Neutrophil (primary cell): ENCODE data around the gene NRG2.

Experiments
- H3K27ac ChIP-seq: fragments of 200-600 bp; sonication (generic); 2 replicates; pipeline ENCODE4 v1.5.1; 2016; ENCODE audit warnings: mild to moderate bottlenecking, moderate library complexity
- H3K27me3 ChIP-seq: fragments of 200-600 bp; sonication (generic); 2 replicates; pipeline ENCODE4 v1.6.0; 2016; ENCODE audit warnings: mild to moderate bottlenecking
- H3K36me3 ChIP-seq: fragments of 200-600 bp; sonication (generic); 2 replicates; pipeline ENCODE4 v1.5.1; 2017
- H3K4me1 ChIP-seq, 2 experiments: fragments of 200-600 bp in 1 of 2; sonication (generic) in 1 of 2; 1 replicate in 1 of 2; 2 replicates in 1 of 2; pipeline versions ENCODE4 v1.5.1 to v1.6.1; 2013 to 2016; ENCODE audit warnings: low read depth in 1 of 2, low read length in 1 of 2, mild to moderate bottlenecking in 1 of 2, moderate library complexity in 1 of 2; ENCODE audit not compliant: control insufficient read depth in 1 of 2, insufficient read depth in 1 of 2
- H3K4me3 ChIP-seq, 2 experiments: fragments of 200-600 bp in 1 of 2; sonication (generic) in 1 of 2; 1 replicate in 1 of 2; 2 replicates in 1 of 2; pipeline ENCODE4 v1.5.1; 2013 to 2016; ENCODE audit warnings: low read depth in 1 of 2, low read length in 1 of 2, mild to moderate bottlenecking in 1 of 2, moderate library complexity in 1 of 2
- H3K9me3 ChIP-seq: fragments of 200-600 bp; sonication (generic); 2 replicates; pipeline ENCODE4 v1.5.1; 2016
- CTCF ChIP-seq: fragments of 200-600 bp; sonication (generic); IDR thresholded peaks from 2 replicates; pipeline ENCODE4 v1.5.1; 2016; ENCODE audit warnings: antibody characterized with exemption

Gene NRG2

GRCh38 chr5:139842321-139842720 lies 200.8 kb downstream of the NRG2 start:
- peaks cover 44% of the 10 kb centered on the region for H3K27me3 ChIP-seq
- no peak overlapping the region for H3K4me3 ChIP-seq
- H3K36me3 ChIP-seq, result no peaks in the 10 kb centered on the region
- H3K4me1 ChIP-seq, result no peaks in the 10 kb centered on the region
- no peak overlapping the region for H3K27ac ChIP-seq
- no peak for TF ChIP-seq CTCF
- no peaks in the 10 kb centered on the region for H3K9me3 ChIP-seq

DNA sequence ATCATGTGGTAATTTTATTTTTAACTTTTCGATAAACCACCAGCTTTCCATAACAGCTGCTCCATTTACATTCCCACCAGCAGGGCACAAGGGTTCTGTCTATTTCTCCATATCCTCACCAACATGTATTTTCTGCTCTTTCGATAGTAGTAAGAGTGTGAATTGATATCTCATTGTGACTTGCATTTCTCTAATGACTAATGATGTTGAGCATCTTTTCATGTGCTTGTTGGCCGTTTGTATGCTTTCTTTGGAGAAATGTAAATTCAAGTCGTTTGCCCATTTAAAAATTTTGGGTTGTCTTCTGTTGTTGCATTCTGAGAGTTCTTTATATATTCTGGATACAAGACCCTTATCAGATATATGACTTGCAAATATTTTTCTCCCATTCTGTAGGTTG lies 201.6 kb downstream of the NRG2 start:
- no peaks in the 10 kb centered on the region for H3K36me3 ChIP-seq
- H3K4me3 ChIP-seq, result no peak overlapping the region
- H3K27me3 ChIP-seq, result peaks cover 36% of the 10 kb centered on the region
- no peak overlapping the region for H3K27ac ChIP-seq
- TF ChIP-seq CTCF, result no peak
- no peaks in the 10 kb centered on the region for H3K4me1 ChIP-seq
- no peaks in the 10 kb centered on the region for H3K9me3 ChIP-seq

DNA sequence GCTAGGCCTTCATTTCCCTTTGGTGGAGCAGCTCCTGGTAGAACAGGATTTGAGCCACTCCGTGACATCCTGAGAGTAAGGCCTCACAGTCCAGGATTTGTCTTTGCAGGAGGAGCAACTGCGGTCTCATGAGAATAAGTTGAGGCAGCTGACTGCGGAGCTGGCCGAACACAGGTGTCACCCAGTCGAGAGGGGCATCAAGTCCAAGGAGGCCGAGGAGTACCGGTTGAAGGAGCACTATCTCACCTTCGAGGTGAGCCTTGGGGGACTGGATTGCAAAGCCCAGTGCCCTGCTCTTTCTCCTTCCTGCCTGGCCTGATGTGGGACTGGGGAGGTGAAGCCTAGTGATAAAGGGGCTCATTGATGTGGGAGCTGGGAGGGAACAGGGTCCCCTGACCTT lies 203.2 kb downstream of the NRG2 start:
- no peaks in the 10 kb centered on the region for H3K4me1 ChIP-seq
- H3K36me3 ChIP-seq, result no peaks in the 10 kb centered on the region
- no peak for TF ChIP-seq CTCF
- peaks cover 26% of the 10 kb centered on the region for H3K27me3 ChIP-seq
- H3K9me3 ChIP-seq, result no peaks in the 10 kb centered on the region
- no peak overlapping the region for H3K27ac ChIP-seq
- no peak overlapping the region for H3K4me3 ChIP-seq

DNA sequence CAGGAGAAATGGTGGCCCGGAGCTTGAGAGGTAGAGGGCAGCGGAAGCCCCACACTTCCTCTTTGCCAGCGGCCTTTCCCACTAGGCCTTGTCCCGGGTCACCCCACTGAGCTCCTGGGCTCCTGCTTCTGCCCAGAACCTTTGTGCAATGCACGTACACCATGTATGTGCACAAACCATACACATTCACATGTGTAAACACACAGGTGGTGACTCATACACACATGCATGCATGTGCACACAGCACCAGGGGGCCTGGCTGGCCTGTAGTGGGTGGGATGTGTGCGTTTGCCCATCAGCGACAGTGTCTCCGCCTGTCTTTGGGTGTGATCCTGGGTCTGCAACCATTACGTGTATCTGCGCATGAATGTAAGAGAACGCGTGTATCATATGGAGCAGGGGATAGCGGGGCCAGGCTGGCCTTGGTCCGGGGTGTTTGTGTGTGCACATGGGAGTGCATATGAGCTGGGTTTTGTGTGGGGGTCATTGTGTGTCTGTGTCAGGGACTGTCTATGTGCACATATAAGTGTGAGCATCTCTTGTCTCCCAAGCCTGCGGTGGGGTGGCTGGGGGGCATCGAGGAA lies 203.8 kb downstream of the NRG2 start:
- H3K4me1 ChIP-seq, result no peaks in the 10 kb centered on the region
- H3K36me3 ChIP-seq, result no peaks in the 10 kb centered on the region
- H3K4me3 ChIP-seq, result no peak overlapping the region
- peaks cover 24% of the 10 kb centered on the region for H3K27me3 ChIP-seq
- H3K9me3 ChIP-seq, result no peaks in the 10 kb centered on the region
- H3K27ac ChIP-seq, result no peak overlapping the region
- TF ChIP-seq CTCF, result no peak

GRCh38 chr5:139838381-139839197 lies 204.5 kb downstream of the NRG2 start:
- no peaks in the 10 kb centered on the region for H3K36me3 ChIP-seq
- no peak overlapping the region for H3K4me3 ChIP-seq
- no peak for TF ChIP-seq CTCF
- no peaks in the 10 kb centered on the region for H3K9me3 ChIP-seq
- no peaks in the 10 kb centered on the region for H3K4me1 ChIP-seq
- peaks cover 23% of the 10 kb centered on the region for H3K27me3 ChIP-seq
- no peak overlapping the region for H3K27ac ChIP-seq
